NOMO-1 treated with DMSO at 0.1 percent for 48 hours (cell line): ENCODE data around the gene CNTNAP5.
A peak's percentile ranks its signal among the peaks of the same experiment; 100 is the strongest.

Experiments
- DNase-seq: peaks from one replicate; lab custom pipeline; 2025; ENCODE audit not compliant: unreplicated experiment; lab: John Stamatoyannopoulos, UW

The CNTNAP5 gene

GRCh38 chr2:124025171-124025580 is at the start of gene CNTNAP5:
TSS of gene CNTNAP5 (plus strand) at chr2:124025287. CDS start at chr2:124025651, 364 bp downstream.
- DNase-seq, result no peak

- DNase-seq, result no peak
These were observed 48.9 kb upstream of the CNTNAP5 start for GRCh38 chr2:123976054-123976648.

- no peak for DNase-seq
These were observed 31.3 kb upstream of the CNTNAP5 start for GRCh38 chr2:123993728-123994323.

GRCh38 chr2:123999681-124000080 is 25.4 kb upstream of the CNTNAP5 start:
- no peak for DNase-seq

GRCh38 chr2:124001696-124002430 is 23.2 kb upstream of the CNTNAP5 start:
- no peak for DNase-seq

GRCh38 chr2:124018890-124019289 is 6.2 kb upstream of the CNTNAP5 start:
- DNase-seq, result no peak

GRCh38 chr2:124024561-124025170 is 421 bp upstream of the CNTNAP5 start:
- DNase-seq, result no peak

GRCh38 chr2:124025891-124026434 is 876 bp downstream of the CNTNAP5 start:
- no peak for DNase-seq

- DNase-seq, result no peak
These were observed 1.4 kb downstream of the CNTNAP5 start for GRCh38 chr2:124026503-124026902.

- DNase-seq, result peak; percentile 41
These were observed 2.1 kb downstream of the CNTNAP5 start for GRCh38 chr2:124027182-124027581.

GRCh38 chr2:124032799-124033198 is 7.7 kb downstream of the CNTNAP5 start:
- DNase-seq, result no peak

- DNase-seq, result no peak
These were observed 9.2 kb downstream of the CNTNAP5 start for GRCh38 chr2:124034265-124034664.

GRCh38 chr2:124035001-124035400 is 9.9 kb downstream of the CNTNAP5 start:
- DNase-seq, result no peak

GRCh38 chr2:124039032-124039431 is 13.9 kb downstream of the CNTNAP5 start:
- no peak for DNase-seq

GRCh38 chr2:124039762-124040291 is 14.7 kb downstream of the CNTNAP5 start:
- DNase-seq, result no peak

- no peak for DNase-seq
These were observed 20.8 kb downstream of the CNTNAP5 start for GRCh38 chr2:124045894-124046293.

GRCh38 chr2:124046332-124046731 is 21.2 kb downstream of the CNTNAP5 start:
- no peak for DNase-seq

- DNase-seq, result no peak
These were observed 23.0 kb downstream of the CNTNAP5 start for GRCh38 chr2:124048102-124048501.

GRCh38 chr2:124048664-124049063 is 23.6 kb downstream of the CNTNAP5 start:
- no peak for DNase-seq

- no peak for DNase-seq
These were observed 24.0 kb downstream of the CNTNAP5 start for GRCh38 chr2:124049136-124049535.

- no peak for DNase-seq
These were observed 25.9 kb downstream of the CNTNAP5 start for GRCh38 chr2:124050833-124051497.
